OCI-LY7 (cell line): ENCODE results near the gene ARID5B.

Source experiments
- EZH2phosphoT487 ChIP-seq: fragments of 200-600 bp; sonication (generic); IDR thresholded peaks from 2 replicates; pipeline ENCODE4 v1.6.1; 2018; ENCODE audit warnings: low read depth, borderline replicate concordance, mild to moderate bottlenecking, mixed run types, antibody characterized with exemption, low read length, moderate library complexity, mixed read lengths
- TF ChIP-seq, protein P1 (sequence below): fragments of 200-600 bp; sonication (generic); conservative IDR thresholded peaks from 2 replicates; pipeline ENCODE4 v1.5.1; 2014; ENCODE audit warnings: mild to moderate bottlenecking, antibody characterized with exemption, low read length, moderate library complexity, mixed read lengths

DNA sequence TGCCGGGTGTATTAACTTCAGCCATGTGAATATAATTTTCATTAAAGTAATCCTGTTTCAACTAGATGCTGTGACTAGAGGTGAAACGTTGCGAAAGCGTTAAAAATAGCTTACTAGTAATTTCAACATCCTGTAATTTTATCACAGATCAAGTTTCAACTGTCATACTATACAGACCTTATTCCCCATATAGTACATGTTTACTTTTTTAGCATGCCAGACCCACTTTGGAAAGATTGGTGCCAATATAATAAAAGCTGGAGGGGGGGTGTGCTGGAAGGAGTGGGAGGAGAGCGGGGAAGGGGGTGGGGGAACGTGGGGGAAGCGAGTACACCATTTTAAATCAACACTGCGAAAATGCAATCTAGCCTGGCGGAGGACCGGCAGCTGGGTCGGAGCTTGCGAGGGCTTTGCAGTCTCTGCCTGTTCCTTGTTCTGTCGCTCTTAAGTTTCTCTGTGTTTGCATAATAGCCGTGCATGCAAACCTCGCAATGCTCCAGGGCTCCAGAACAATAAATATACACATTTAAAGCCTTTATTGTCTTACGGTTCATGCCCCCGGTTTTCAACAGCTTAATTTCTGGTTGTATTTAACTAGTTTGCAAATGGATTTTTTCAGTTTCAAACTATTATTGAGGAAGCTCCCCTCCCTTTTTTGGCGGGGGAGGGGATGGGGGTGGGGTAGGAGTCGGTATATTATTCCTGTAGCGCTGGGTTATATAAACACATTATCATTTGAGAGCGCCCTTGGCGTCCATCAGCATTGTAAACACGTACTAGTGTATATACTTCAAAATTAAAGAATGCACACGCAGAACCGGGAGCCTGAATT is 1.3 kb upstream of the ARID5B start:
- TF ChIP-seq, protein P1, sequence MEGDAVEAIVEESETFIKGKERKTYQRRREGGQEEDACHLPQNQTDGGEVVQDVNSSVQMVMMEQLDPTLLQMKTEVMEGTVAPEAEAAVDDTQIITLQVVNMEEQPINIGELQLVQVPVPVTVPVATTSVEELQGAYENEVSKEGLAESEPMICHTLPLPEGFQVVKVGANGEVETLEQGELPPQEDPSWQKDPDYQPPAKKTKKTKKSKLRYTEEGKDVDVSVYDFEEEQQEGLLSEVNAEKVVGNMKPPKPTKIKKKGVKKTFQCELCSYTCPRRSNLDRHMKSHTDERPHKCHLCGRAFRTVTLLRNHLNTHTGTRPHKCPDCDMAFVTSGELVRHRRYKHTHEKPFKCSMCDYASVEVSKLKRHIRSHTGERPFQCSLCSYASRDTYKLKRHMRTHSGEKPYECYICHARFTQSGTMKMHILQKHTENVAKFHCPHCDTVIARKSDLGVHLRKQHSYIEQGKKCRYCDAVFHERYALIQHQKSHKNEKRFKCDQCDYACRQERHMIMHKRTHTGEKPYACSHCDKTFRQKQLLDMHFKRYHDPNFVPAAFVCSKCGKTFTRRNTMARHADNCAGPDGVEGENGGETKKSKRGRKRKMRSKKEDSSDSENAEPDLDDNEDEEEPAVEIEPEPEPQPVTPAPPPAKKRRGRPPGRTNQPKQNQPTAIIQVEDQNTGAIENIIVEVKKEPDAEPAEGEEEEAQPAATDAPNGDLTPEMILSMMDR: no peak
- TF ChIP-seq EZH2phosphoT487: no peak
